Kidney (tissue), 14 donors: Measurements from ENCODE around the gene RADIL. TPM values are rescaled to one million over a fixed set of nuclear protein-coding genes. Genes with fewer than 3 reads are reported as not detected.
A peak's percentile ranks its signal among the peaks of the same experiment; 100 is the strongest.

Source experiments
- DNase-seq, 5 donors: peaks; one replicate each; pipeline ENCODE4 v3.0.0-alpha.2; 2013 to 2020
- FAIRE-seq: peaks from 2 replicates; lab custom pipeline; 2012; peaks lifted over from hg19 to GRCh38; lab: Jason Lieb, UNC
- H3K27ac ChIP-seq, 2 donors: one replicate each; pipeline ENCODE4 v1.7.0; 2013; ENCODE audit warnings: low read depth in 2 of 2, low read length in 2 of 2, inconsistent platforms in 1 of 2
- H3K27me3 ChIP-seq: one replicate; pipeline ENCODE4 v1.7.1; 2013; ENCODE audit warnings: low read length, inconsistent platforms; ENCODE audit not compliant: control insufficient read depth, insufficient read depth
- H3K36me3 ChIP-seq, 3 donors: one replicate each; pipeline versions ENCODE4 v1.7.0 to v1.7.1; 2013; ENCODE audit warnings: low read length in 3 of 3, control low read depth in 1 of 3, inconsistent platforms in 1 of 3; ENCODE audit not compliant: insufficient read depth in 3 of 3, control insufficient read depth in 2 of 3
- H3K4me1 ChIP-seq, 3 donors: one replicate each; pipeline versions ENCODE4 v1.7.0 to v1.7.1; 2013; ENCODE audit warnings: low read length in 3 of 3, inconsistent platforms in 1 of 3, low read depth in 1 of 3; ENCODE audit not compliant: control insufficient read depth in 2 of 3, insufficient read depth in 2 of 3
- H3K4me3 ChIP-seq, 3 donors: one replicate each; pipeline versions ENCODE4 v1.7.0 to v1.8.1; 2013; ENCODE audit warnings: low read length in 3 of 3, control low read depth in 1 of 3, inconsistent platforms in 1 of 3
- H3K9ac ChIP-seq, 3 donors: one replicate each; pipeline versions ENCODE4 v1.7.0 to v1.7.1; 2013; ENCODE audit warnings: low read length in 3 of 3, control low read depth in 1 of 3, inconsistent platforms in 1 of 3
- H3K9me3 ChIP-seq, 3 donors: one replicate each; pipeline versions ENCODE4 v1.7.0 to v1.7.1; 2013; ENCODE audit warnings: low read length in 3 of 3, control low read depth in 1 of 3, inconsistent platforms in 1 of 3; ENCODE audit not compliant: control insufficient read depth in 2 of 3, insufficient read depth in 1 of 3
- CTCF ChIP-seq: IDR thresholded peaks from 3 replicates; pipeline ENCODE4 v1.5.1; 2012; ENCODE audit warnings: mild to moderate bottlenecking, moderate library complexity, borderline replicate concordance; ENCODE audit not compliant: insufficient read depth; ENCODE audit errors: extremely low read depth
- intact Hi-C: fragments of 100-400 bp; cut with DNase I; formaldehyde crosslinking; loops from one replicate; pipeline ENCODE4 v1.11.1; 2022
- polyA plus RNA-seq: library from polyadenylated mRNA; stranded (reverse); fragments of 350-450 nt; fragmentation: Illumina TruSeq; extraction: RNeasy Lipid Tissue Mini Kit (QIAGEN cat#74804); gene quantifications from one replicate; pipeline ENCODE4 v1.2.3, GENCODE V29; 2014; ENCODE audit warnings: low read depth, low replicate concordance; ENCODE audit not compliant: insufficient read depth
- total RNA-seq: library from RNA; stranded (reverse); fragmentation: NEBNext Ultra II Directional; extraction: Animal tissue kit (Norgen Biotek cat#: 25700); gene quantifications from one replicate; pipeline ENCODE4 v1.2.1, GENCODE V29; 2021
- donor health status: control.
- donor health status: control.
- donor health status: control.
- donor health status: control.
- donor health status: control.
- donor health status: DM: yes; HTN: yes; CAD: no.
- donor health status: Normal renal cell carcinoma (clear cell type).

The RADIL gene
- total and polyA plus RNA-seq, 2 donors from 2014 or later, result 1.0 to 1.7 TPM

GRCh38 chr7:4828720-4829383 lies 54.7 kb downstream of the RADIL start:
- intact Hi-C loops, result no loop called here
- H3K36me3 ChIP-seq, result no peaks in the 10 kb centered on the region
- DNase-seq (peak in 2 of 5 donors; percentile 31 to 56), FAIRE-seq (no peak)
- H3K4me1 ChIP-seq, result no peaks in the 10 kb centered on the region
- H3K27ac ChIP-seq, result no peak overlapping the region
- no peaks in the 10 kb centered on the region for H3K9me3 ChIP-seq
- H3K9ac ChIP-seq, result no peak overlapping the region
- TF ChIP-seq CTCF, result no peak
- H3K27me3 ChIP-seq, result no peaks in the 10 kb centered on the region
- no peak overlapping the region for H3K4me3 ChIP-seq

GRCh38 chr7:4825081-4825480 lies 58.4 kb downstream of the RADIL start:
- Histone ChIP-seq H3K4me1 (peaks cover 0 to 3% (median 0%) of the 10 kb centered on the region in 3 donors), H3K9ac (no peak overlapping the region), H3K27me3 (no peaks in the 10 kb centered on the region), H3K4me3 (no peak overlapping the region), H3K27ac (no peak overlapping the region), H3K9me3 (no peaks in the 10 kb centered on the region), H3K36me3 (no peaks in the 10 kb centered on the region)
- no peak for TF ChIP-seq CTCF
- FAIRE-seq, result no peak
- intact Hi-C loops, result no loop called here
- DNase-seq, result peak in 2 of 5 donors; percentile 33 to 50

GRCh38 chr7:4824120-4824775 lies 59.3 kb downstream of the RADIL start:
- FAIRE-seq, result no peak
- no peak for TF ChIP-seq CTCF
- Histone ChIP-seq H3K27me3 (no peaks in the 10 kb centered on the region), H3K9ac (no peak overlapping the region), H3K4me1 (peaks cover 0 to 3% (median 0%) of the 10 kb centered on the region in 3 donors), H3K27ac (no peak overlapping the region), H3K36me3 (no peaks in the 10 kb centered on the region), H3K4me3 (no peak overlapping the region), H3K9me3 (no peaks in the 10 kb centered on the region)
- peak in 2 of 5 donors; percentile 35 to 37 for DNase-seq
- intact Hi-C loops, result no loop called here
